Limb (tissue), 2 donors: Measurements from ENCODE around the gene NBPF26.
"Not testable (repeated sequence)": the region's sequence is repeated elsewhere in the genome, so short reads cannot be mapped to it uniquely, and the experiment has no call there.

ENCODE experiments used
- DNase-seq, 2 donors: peaks; one replicate each; pipeline ENCODE4 v3.0.0-alpha.2; 2016; ENCODE audit errors: extremely low spot score in 2 of 2

The NBPF26 gene

GRCh38 chr1:120723715-120724402, at the start of gene NBPF26:
TSS of gene NBPF26 (plus strand) at chr1:120723945.
- DNase-seq = peak; percentile 49 to 54

DNA sequence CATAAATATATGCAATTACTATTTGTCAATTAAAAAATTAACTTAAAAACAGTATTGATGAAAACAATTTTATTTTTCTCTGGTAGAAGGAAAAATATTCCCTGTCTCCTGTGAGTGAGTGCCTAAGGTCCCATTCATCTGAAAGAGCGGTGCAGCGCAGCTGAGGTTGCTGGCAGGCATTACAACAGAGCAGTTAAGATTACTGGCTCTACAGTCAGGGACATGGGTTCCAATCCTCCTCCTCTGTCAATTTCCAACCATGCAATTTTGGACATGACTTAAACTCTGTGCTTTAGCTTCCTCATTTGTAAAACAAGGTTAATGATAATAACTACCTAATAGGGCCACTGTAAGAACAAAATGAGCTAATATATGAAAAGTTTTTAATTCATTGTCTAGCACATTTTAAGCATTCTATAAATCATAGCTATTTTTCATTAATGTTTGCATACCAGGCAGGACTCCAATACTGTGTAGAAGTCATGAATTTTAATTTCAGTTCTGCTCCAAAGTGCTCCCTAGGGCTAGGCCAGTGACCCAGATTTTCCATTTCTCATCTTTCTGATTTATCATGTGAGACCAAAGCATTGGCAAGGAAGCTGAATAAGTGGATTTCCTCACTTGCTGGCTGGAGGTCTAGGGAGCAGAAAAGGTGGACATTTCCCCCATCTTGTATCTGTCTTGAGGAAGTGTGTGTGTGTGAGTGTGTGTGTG, 43.5 kb upstream of the NBPF26 start:
- DNase-seq = not testable (repeated sequence)

- not testable (repeated sequence) for DNase-seq
Measured at GRCh38 chr1:120680938-120681337, 42.8 kb upstream of the NBPF26 start.

- not testable (repeated sequence) for DNase-seq
Measured at GRCh38 chr1:120684397-120684796, 39.3 kb upstream of the NBPF26 start.

DNA sequence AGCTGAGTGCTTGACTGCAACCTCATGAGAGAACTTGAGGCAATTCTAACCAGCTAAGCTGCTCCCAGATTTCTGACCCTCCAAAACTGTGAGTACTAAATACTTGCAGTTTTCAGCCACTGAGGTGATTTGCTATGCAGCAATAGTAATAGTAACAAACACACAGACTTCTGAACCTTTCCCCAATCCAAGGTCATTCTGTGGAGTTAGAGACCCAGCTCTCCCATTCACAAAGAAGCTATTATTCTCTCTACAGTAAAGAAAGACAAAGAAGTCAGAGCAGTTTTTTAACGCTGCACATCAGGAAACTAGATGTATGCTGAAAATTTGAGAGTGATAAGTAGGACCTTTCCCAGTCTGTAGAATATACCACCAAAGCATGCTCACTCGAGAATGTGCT, 38.1 kb upstream of the NBPF26 start:
- not testable (repeated sequence) for DNase-seq

- DNase-seq = not testable (repeated sequence)
Measured at GRCh38 chr1:120687250-120687649, 36.5 kb upstream of the NBPF26 start.

DNA sequence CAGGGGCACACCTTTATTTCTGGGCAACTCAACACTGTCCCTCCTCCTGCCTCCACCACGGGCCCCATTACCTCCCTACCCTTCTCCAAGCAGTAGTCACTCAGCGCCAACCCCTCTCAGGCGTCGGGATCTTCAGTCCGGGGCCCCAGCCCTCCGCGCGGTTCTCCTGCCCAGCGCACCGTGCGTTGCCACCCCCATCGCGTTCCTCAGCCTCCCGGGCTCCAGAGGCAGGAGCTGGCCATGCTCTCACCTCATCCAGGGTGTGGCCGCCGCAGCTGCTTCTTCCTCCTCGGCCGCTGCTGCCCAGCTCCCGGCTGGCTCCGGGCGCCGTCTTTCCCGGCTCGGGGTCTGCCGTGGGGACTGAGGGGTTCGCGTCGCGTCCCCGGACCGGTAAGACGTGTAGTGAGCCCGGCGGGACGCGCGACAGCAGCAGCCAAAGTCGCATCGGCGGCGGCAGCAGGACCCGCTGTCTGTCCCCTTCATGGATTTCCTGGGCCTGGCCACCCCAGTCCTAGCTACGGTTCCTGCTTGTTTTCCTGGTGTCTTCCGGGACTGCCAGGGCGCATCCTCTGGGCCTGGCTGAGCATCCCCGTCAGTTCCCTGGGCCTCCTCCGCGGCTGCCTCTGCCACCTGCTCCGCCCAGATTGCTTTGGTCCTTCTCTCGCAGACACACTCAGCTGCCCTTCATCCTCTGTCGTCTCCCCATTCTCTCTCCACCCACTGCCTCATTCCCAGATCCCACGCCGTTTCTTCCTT, 22.8 kb upstream of the NBPF26 start:
- DNase-seq = not testable (repeated sequence)

DNA sequence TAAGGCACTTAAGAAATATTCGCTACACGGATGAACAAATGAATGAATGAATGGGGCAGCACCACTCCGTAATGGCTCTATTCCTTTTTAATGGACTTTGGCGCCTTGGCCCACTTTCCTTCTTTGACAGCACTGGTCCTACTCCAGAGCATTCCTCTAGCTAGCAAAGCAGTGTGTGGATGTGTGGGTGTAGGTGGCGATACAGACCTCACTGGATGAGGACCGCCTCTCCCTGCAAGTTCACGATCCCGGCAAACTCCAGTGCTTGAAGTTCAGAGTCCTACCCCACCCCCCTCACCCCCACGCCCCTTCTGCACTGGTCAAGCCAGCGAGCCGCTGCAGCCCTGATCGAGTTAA, 409 bp upstream of the NBPF26 start:
- DNase-seq = not testable (repeated sequence)

DNA sequence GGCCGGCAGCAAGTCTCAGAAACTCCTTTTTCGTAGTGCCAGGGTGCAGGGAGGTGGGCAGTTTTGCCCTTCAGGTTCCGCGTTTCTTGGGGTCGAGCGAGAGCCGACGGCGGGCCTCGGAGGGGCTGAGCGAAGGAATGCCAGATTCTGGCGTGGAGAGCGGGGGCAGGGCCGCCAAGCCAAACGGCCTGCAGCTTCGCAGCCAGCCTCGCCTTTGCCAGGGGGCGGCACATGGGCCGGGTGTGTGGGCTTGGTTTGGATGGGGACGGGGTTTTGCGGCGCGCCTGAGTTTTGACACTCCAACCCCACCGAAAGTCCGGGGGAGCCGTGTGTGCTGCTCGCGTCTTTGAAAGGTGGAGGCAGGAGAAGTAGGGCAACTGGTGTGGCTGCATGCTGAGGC, 762 bp downstream of the NBPF26 start:
- DNase-seq = not testable (repeated sequence)

DNA sequence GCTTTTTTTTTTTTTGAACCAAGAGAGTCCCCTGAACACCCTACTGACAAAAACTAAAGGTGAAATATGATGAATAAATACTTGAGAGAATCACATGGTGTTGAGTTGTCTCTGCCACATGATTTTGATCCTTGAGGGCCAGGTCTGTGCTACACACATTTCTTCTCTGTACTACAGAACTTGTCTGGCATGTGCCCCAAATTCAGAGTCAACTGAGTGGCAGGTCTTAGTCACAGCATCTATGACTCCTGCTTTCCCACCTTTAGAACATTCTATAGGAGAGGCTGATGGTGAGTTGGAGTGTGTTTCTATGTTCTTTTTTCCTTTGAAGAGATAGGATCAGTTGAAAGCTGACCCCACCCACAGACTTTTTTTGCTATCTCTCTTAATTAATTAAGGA, 5.1 kb downstream of the NBPF26 start:
- not testable (repeated sequence) for DNase-seq

- DNase-seq = not testable (repeated sequence)
Measured at GRCh38 chr1:120769090-120769489, 45.3 kb downstream of the NBPF26 start.

DNA sequence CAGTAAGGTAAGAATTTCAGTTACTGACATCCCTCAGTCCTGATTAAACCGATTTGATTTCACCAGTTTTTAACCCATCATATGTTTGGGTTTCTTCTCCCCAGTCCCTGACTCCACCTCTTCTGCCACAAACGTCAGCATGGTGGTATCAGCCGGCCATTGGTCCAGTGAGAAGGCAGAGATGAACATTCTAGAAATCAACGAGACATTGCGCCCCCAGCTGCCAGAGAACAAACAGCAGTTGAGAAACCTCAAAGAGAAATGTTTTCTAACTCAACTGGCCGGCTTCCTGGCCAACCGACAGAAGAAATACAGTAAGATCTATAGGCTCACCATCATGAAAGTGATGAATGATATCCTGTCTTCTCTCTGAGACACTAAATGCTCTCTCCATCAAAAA, 81.7 kb downstream of the NBPF26 start:
- DNase-seq = not testable (repeated sequence)

DNA sequence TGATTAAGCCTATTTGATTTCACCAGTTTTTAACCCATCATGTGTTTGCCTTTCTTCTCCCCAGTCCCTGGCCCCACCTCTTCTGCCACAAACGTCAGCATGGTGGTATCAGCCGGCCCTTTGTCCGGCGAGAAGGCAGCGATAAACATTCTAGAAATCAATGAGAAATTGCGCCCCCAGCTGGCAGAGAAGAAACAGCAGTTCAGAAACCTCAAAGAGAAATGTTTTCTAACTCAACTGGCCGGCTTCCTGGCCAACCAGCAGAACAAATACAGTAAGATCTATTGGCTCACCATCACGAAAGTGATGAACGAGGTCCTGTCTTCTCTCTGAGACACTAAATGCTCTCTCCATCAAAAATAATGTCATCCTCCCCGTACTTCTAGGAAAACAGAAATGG, 88.1 kb downstream of the NBPF26 start:
- DNase-seq = peak; percentile 0 to 21

DNA sequence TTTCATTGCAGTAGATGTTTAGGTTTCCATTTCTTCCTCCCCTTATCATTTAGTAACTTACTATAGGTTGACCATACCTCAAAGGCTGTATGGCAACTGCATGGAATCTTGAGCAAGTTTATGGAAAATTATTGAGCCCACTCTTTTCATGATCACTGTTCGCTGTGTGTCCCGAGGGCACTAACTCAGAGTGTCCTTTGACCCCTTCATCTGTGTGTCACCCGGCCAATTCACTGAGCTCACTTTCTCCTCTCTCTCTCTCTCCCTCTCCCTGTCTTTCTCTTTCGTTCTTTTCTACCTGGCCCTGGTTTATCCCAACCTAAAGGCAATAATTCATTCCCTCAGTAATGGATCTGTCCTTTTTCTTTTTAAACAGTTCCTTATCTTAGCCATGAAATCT, 101.3 kb downstream of the NBPF26 start:
- DNase-seq = not testable (repeated sequence)

DNA sequence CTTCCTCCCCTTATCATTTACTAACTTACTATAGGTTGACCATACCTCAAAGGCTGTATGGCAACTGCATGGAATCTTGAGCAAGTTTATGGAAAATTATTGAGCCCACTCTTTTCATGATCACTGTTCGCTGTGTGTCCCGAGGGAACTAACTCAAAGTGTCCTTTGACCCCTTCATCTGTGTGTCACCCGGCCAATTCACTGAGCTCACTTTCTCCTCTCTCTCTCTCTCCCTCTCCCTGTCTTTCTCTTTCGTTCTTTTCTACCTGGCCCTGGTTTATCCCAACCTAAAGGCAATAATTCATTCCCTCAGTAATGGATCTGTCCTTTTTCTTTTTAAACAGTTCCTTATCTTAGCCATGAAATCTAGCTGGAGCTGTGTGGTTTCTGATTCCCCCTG, 102.9 kb downstream of the NBPF26 start:
- DNase-seq = not testable (repeated sequence)

DNA sequence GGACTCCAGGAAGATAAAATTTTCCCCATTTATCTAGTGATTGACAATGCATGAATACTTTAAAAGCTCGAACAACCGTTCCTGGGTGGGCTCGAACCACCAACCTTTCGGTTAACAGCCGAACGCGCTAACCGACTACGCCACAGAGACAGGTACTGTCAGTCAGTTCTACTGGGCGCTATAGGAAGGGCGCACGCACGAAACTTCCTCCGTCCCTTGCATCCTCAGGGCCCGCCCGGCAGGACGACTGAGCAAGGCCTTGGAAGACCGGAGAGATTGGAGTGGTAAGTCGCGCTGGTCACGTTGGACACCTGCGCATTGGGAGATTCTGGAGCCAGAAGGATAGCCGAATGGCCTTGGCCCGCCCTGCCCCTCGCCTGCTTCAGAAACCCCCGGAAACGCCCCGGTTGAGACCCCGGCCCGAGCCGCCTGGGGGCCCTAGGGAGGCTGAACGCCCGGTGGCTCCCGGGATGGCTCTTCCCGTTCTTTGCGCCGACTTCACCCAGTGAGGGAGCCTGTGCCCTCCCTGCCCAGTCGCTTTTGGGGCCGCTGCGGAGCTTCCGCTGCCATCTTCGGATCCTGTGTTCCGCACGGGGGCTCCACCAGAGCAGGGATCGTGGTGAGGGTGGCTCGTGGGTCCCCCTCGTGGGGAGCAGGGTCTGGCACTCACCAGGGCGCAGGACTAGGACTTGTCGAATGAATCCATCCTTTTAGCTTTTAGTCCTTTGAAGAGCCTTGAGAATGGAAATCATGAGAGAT, 120.6 kb downstream of the NBPF26 start:
- peak; percentile 1 to 67 for DNase-seq

DNA sequence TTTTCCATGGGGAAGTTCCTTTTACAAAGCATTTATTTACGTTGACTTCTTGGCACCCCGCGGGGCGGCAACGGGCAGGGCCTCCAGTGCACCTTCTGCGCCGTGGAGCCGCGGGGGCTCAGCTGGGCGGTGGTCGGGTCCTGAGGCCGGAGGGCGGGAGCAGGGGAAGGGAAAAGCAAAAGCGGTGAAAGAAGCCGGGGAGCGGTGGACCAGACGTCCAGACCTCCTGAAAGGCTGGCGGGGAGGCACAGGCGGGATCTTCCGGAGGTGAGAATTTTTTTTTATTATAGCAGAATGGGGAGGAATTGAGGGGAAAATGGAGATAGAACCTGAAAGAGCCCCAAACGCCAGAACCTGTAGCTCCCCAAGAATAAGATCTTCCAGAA, 121.2 kb downstream of the NBPF26 start:
- not testable (repeated sequence) for DNase-seq

DNA sequence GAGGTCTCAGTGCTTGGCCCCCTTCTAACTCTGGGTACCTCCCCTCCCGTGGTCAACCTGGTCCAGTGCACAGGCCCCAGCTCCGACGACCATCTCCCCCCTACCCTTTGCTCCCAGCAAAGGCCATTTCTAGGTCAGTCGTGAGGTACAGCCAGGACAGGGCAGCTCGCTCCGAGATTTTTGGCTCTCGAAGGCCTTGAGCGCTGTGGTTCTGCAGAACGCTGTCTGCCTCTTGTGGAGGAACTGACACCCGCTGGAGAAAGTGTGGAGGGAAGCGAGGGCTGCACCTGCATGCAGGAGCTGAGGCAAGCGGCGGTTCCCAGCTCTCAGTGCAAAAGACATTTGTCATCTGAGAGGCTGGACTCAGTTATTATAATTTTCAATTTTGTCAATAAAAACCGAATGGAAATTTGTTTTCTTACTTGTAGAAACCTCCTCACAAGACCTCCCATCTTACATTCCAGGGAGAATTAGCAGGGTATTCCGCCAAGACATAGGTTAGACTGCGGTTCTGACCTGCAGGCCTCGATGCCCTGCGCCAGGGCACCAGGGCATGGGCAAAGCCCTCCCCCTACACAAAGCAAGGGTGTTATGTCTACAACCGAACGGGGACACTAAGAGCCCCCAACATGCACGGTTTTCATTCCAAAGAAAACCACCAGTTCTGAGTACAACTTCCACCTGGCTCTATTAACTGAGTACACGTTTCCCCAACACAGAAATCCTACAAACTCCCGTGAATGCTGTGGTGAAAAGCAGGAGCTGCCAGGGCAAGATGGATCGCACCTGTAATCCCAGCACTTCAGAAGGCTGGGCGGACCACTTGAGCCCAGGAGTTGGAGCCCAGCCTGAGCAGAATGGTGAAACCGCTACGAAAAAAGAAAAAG, 125.9 kb downstream of the NBPF26 start:
- not testable (repeated sequence) for DNase-seq

DNA sequence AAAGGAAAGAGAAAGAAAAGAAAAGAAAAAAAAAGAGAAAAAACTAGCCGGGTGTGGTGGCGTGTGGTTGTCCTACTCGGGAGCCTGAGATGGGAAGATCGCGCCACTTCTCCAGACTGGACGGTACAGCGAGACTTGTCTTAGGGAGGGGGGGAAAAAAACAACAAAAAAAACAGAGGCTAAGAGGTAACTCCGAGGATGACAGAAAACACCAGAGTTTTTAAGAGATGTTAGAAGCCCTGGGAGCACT, 126.5 kb downstream of the NBPF26 start:
- DNase-seq = peak; percentile 1 to 21

- peak; percentile 74 to 81 for DNase-seq
Measured at GRCh38 chr1:120850537-120851421, 127.0 kb downstream of the NBPF26 start.
